HG02623 (cell line): ENCODE results near the gene ALPP.

Source experiments
- ATAC-seq: cut with Tn5 transposase; IDR thresholded peaks from one replicate; pipeline ENCODE4 v1.9.1; 2021; ENCODE audit warnings: moderate library complexity; ENCODE audit not compliant: unreplicated experiment

The ALPP gene

GRCh38 chr2:232340171-232340935 lies 38.2 kb upstream of the ALPP start:
- no peak for ATAC-seq

GRCh38 chr2:232341061-232341738 lies 37.4 kb upstream of the ALPP start:
- ATAC-seq = no peak

DNA sequence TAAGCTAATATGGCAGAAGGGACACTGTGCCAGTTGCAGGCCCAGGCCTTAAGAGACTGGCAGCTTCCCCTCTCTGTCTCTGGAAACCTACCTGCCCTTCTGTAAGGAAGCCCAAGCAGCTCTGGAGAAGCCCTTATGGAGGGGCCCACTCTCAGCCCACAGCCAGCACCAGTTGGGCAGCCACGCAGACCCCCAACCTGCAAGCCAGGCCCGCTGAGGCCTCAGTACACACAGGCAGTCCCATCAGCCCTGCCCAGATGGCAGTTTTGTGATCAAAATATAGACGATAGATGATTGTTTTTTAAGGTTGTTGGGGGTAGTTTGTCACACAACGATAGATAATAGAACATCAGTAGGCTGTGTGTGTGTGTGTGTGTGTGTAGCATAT lies 36.8 kb upstream of the ALPP start:
- no peak for ATAC-seq

- no peak for ATAC-seq
Observed at GRCh38 chr2:232342635-232343565, 35.7 kb upstream of the ALPP start.

DNA sequence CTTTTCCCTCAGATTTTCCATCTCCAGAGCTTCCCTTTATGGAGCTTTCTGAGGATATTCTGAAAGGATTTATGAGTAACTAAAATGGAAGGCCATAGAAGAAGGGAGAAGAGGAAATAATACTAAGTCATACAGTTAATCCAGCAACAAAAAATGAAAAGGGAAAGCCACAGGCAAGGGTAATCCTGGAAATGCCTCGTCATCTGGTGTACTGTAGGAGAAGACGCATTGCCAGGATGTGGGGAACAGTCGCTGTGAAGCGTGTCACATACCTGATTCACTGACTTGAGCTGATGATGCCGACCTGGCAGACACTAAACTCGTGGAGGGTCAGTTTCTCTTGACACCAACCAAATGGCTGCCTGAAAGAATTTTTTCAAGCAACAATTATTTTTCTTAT lies 34.7 kb upstream of the ALPP start:
- ATAC-seq = no peak

DNA sequence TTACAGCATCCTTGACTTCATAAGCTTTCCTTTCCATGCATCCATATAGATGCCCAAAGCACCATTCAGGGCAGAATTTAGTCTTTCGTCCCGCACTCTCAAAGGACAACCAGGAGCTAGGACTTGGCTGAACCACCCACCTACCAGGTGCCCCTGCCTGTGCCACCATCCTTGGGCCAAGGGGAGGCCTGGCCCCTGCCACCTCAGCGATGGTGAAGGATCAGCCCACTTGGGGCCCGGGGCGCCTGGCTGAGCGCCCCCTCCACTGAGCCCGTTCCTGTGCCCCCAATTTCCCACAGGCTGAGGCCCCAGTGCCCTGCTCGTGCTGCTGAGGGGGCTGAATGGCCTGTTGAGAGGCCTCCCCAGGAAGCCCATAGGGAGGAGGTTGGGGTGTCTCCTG lies 33.3 kb upstream of the ALPP start:
- no peak for ATAC-seq

GRCh38 chr2:232347369-232347768 lies 31.2 kb upstream of the ALPP start:
- ATAC-seq = no peak

DNA sequence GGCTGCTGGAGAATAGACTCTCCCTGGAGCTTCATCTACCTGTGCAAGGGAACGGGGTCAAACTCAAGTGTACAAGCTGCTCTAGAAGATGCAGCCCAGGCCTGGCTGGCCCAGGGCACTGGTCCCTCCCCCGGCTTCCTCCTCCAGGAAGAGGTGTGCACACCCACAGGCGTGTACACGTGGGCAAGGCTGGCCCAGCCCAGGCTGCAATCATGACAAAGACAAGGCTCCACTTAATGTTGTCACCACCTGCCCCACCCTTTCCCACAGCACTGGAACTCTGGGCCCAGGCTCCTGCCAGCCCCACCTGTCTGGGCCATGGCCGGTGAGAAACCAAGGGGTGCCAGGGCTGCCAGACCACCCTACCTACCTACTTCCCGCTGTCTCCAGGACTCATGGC lies 29.6 kb upstream of the ALPP start:
- ATAC-seq = no peak

DNA sequence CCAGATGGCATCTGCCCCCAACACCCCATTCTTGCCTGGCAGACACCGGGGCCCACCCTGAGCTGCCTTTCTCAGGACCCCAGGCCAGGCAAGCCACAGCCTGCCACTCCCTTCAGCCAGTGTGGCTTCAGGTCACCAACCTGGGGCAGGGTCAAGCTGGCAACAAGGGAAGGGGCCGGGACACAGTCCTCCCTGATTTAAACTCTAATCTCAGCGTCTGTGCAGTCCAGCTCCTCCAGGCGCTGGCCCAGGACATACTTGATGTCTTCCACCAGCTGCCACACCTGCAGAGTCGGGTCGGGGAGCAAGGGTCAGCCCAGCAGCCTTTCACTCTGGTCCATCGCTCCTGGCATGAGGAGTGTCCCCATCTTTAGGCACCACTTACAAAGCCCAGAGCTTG lies 29.0 kb upstream of the ALPP start:
- ATAC-seq = no peak

DNA sequence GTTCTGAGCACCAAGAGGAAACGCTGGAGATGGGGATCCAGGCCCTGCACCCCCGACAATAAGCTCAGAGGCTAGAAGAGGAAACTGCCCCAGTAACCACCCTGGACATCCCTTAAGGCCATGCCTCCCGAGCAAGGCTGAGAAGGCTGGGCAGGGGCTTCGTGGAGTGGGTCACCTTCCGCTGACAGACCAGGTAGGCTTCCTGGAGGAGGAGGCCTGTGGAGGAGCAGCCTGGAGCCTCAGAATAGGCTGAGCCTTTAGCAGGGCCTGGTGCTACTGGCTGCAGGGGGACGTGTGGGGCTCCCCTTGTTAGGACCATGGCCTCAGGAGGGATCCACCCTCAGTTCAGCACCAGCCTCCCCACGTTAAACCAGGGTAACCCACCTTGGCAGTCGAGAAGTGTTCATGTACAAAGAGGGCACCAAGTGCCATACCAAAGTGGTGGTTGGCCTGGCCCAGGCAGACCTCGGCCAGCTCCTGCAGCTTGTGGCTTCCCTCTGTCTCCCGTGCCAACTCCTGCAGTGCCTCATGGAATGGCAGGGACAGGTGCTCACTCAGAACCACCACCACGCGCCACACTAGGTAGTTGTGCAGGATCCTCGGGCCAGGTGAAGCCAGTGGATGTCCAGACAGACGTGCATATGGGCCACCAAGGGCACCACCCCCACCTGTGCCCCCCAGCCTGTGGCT lies 28.5 kb upstream of the ALPP start:
- no peak for ATAC-seq

GRCh38 chr2:232350804-232351685 lies 27.5 kb upstream of the ALPP start:
- no peak for ATAC-seq

- ATAC-seq = no peak
Observed at GRCh38 chr2:232351686-232352510, 26.7 kb upstream of the ALPP start.

DNA sequence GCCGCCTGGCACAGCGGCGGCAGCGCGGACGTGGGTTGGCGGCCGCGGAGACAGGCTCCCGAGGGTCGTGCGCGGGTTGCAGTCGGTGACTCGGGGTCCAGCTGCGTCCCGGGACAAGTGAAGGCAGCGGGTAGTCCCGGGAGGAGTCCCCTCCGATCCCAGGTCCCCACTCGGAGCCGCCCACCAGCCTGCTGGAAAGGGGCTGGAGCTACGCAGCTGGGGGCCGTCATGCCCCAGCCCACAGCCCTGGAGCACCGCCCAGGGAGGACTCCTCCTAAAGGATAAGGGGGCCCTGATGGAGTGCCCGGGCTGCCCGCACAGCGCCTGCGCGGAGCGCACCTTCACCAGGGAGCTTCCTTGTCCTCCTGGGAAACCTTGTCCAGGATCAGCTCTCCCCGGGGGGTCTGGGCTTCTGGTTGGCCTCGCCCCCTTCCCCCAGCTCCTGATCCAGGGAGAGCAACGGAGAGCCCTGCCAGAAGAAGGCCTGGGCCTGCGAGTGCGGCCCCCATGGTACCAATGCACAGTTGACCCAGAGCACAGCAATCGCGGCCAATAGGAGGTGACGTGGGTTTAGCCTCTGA lies 25.9 kb upstream of the ALPP start:
- ATAC-seq = no peak

DNA sequence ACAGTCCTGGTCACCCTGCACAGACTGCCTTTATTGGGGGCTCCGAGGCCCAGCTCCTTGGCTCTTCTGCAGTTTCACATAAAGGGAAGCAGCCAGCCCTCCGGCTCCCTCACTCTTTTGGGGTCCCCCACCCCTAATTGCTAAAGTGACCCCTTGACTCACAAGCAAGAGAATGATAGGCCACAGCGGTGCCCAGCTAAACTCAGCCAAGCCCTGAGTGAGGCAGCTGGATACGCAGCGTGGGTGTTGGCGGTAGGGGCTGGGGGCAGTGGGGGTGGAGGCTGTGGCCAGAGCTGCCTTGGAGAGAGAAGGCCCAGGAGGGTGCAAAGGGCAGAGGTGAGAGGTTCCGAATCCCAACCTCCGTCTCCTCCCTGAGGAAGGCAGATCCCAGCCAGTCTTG lies 25.5 kb upstream of the ALPP start:
- no peak for ATAC-seq

DNA sequence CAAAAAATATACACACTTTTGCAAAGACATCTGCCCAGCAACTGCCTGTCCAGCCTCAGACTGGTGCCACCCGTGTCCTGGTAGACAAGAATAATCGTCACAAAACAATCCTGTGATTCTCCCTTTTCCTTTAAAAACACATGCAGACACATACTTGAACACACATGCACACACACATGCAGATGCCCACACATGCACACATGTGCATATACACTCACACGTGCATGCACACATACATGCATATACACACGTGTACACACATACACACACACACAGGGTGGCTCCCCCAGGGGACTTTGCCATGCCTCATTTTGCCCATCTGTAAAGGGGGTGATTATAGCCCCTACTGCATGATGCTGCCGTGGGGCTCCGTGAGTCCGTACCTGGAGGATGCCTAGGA lies 24.9 kb upstream of the ALPP start:
- ATAC-seq = no peak

DNA sequence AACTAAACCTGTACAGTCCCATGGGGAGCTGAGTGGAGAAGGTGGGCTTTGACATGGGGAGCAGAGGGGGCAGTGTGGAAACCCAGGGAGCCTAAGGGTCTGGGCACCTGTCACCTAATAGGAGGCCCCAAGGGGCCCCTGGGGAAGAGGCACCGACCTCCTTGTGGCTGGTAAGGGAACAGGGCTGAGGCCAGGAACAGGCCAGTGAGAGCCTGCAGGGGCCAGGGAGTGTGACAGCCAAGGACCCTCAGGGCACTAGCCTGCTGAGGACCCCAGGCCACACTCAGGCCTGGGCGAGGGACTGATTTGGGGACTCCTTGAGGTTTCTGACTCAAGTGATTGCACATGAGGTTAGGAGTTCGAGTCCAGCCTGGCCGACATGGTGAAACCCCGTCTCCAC lies 24.5 kb upstream of the ALPP start:
- ATAC-seq = no peak

DNA sequence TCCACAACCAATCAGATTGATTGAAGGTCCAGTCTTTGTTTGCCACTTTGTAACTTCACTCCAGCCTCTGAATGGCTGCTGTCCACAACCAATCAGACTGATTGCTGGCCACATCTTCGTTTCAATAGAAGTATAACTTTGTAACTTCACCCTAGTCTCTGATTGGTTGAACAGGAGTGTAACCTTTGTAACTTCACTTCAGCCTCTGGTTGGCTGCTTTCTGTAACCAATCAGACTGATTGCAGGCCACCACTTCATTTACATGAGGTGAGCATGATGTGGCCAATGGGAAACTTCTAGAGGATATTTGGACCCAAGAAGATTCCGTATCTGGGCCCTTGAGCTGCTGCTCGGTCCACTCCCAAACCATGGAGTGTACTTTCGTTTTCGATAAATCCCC lies 16.9 kb upstream of the ALPP start:
- no peak for ATAC-seq

- no peak for ATAC-seq
Observed at GRCh38 chr2:232362174-232362900, 16.2 kb upstream of the ALPP start.
